Endothelial cell of umbilical vein (primary cell): Measurements from ENCODE around the gene AKAP4. TPM values are rescaled to one million over a fixed set of nuclear protein-coding genes. Genes with fewer than 3 reads are reported as not detected.
A peak's percentile ranks its signal among the peaks of the same experiment; 100 is the strongest.

Source experiments
- BruUV-seq: library from RNA; stranded (reverse); fragments of 400-500 nt; replicated peaks from 2 replicates; lab custom pipeline; 2021; lab: Mats Ljungman, UMichigan
- CTCF ChIA-PET: fragments of 300-600, 350-600 bp; sonication (Branson Sonifier 250); formaldehyde crosslinking; loops from one replicate; lab custom pipeline; 2021; ENCODE audit warnings: antibody characterized with exemption, inconsistent platforms; lab: Charles Lee
- POLR2A ChIA-PET: fragments of 300-600, 350-600 bp; sonication (Branson Sonifier 250); formaldehyde crosslinking; loops from one replicate; lab custom pipeline; 2021; ENCODE audit warnings: antibody characterized with exemption, inconsistent platforms; lab: Charles Lee
- DNase-seq: peaks from one replicate; pipeline ENCODE4 v3.0.0-alpha.2; 2011; ENCODE audit warnings: low read depth, low spot score
- FAIRE-seq: peaks from 2 replicates; lab custom pipeline; 2011; peaks lifted over from hg19 to GRCh38; lab: Jason Lieb, UNC
- H2AFZ ChIP-seq: 2 replicates; pipeline ENCODE4 v1.6.0; 2012; ENCODE audit warnings: low read depth, low read length, control low read depth, inconsistent platforms
- H3K27ac ChIP-seq: 2 replicates; pipeline ENCODE4 v1.5.1; 2011; ENCODE audit warnings: low read depth, mild to moderate bottlenecking, control low read depth, low read length, moderate library complexity; ENCODE audit not compliant: insufficient read depth
- H3K27me3 ChIP-seq, 2 experiments: 2 replicates each; pipeline versions ENCODE4 v1.6.0 to v1.6.1; 2011; ENCODE audit warnings: low read length in 2 of 2, mixed read lengths in 1 of 2; ENCODE audit not compliant: control insufficient read depth in 2 of 2, insufficient read depth in 2 of 2
- H3K36me3 ChIP-seq, 2 experiments: 2 replicates in 1 of 2; 3 replicates in 1 of 2; pipeline ENCODE4 v1.5.1; 2011; ENCODE audit warnings: low read length in 2 of 2, mild to moderate bottlenecking in 1 of 2, moderate library complexity in 1 of 2; ENCODE audit not compliant: control insufficient read depth in 2 of 2, insufficient read depth in 2 of 2; ENCODE audit errors: extremely low read depth in 1 of 2
- H3K4me1 ChIP-seq: 3 replicates; pipeline ENCODE4 v1.5.1; 2011; ENCODE audit warnings: mild to moderate bottlenecking, low read length; ENCODE audit not compliant: control insufficient read depth, insufficient read depth; ENCODE audit errors: extremely low read depth
- H3K4me2 ChIP-seq: 2 replicates; pipeline ENCODE4 v1.6.1; 2011; ENCODE audit warnings: low read length, control low read depth, mixed read lengths; ENCODE audit not compliant: insufficient read depth
- H3K4me3 ChIP-seq, 3 experiments: fragments of 200-600 bp in 1 of 3; sonication (generic), shearing (Covaris generic) in 1 of 3; replicated peaks in 1 of 3; 2 replicates each; pipeline ENCODE4 v1.5.1; 2011 to 2016; ENCODE audit warnings: control low read depth in 3 of 3, low read length in 3 of 3, mild to moderate bottlenecking in 2 of 3, inconsistent platforms in 1 of 3, low read depth in 1 of 3, moderate library complexity in 1 of 3; ENCODE audit not compliant: insufficient read depth in 1 of 3
- H3K79me2 ChIP-seq: 2 replicates; pipeline ENCODE4 v1.6.0; 2012; ENCODE audit warnings: low read length, inconsistent platforms; ENCODE audit not compliant: control insufficient read depth, insufficient read depth
- H3K9ac ChIP-seq: replicated peaks from 2 replicates; pipeline ENCODE3; 2011; ENCODE audit warnings: low read length, control low read depth; ENCODE audit not compliant: insufficient read depth; ENCODE audit errors: extremely low read depth
- H3K9me1 ChIP-seq: replicated peaks from 3 replicates; pipeline ENCODE4 v1.6.0; 2011; ENCODE audit warnings: mild to moderate bottlenecking, low read length; ENCODE audit not compliant: control insufficient read depth, insufficient read depth; ENCODE audit errors: extremely low read depth
- H3K9me3 ChIP-seq: replicated peaks from 2 replicates; pipeline ENCODE4 v1.5.1; 2012; ENCODE audit warnings: low read length, inconsistent platforms; ENCODE audit not compliant: control insufficient read depth, insufficient read depth
- H4K20me1 ChIP-seq: replicated peaks from 2 replicates; pipeline ENCODE3; 2011; ENCODE audit warnings: mild to moderate bottlenecking, low read length; ENCODE audit not compliant: control insufficient read depth, insufficient read depth; ENCODE audit errors: extremely low read depth
- CTCF ChIP-seq, 2 donors: IDR thresholded peaks; 1 replicate in 1 of 2; 2 replicates in 1 of 2; pipeline ENCODE4 v1.5.1; 2011; ENCODE audit warnings: low read length in 2 of 2, mild to moderate bottlenecking in 2 of 2, moderate library complexity in 2 of 2, control low read depth in 1 of 2, inconsistent platforms in 1 of 2, low read depth in 1 of 2; ENCODE audit not compliant: insufficient read depth in 1 of 2; ENCODE audit errors: extremely low read depth in 1 of 2
- EZH2 ChIP-seq: IDR thresholded peaks from 2 replicates; pipeline ENCODE4 v1.6.1; 2012; ENCODE audit warnings: borderline replicate concordance, low read depth, mild to moderate bottlenecking, moderate library complexity, low read length, inconsistent platforms; ENCODE audit not compliant: severe bottlenecking
- FOS ChIP-seq: IDR thresholded peaks from 2 replicates; pipeline ENCODE4 v1.6.1; 2011; ENCODE audit warnings: mild to moderate bottlenecking, low read length, moderate library complexity, borderline replicate concordance; ENCODE audit not compliant: insufficient read depth
- GATA2 ChIP-seq: IDR thresholded peaks from 2 replicates; pipeline ENCODE4 v1.7.0; 2011; ENCODE audit warnings: low read depth, mild to moderate bottlenecking, moderate library complexity, mixed read lengths, low read length; ENCODE audit not compliant: insufficient read length, insufficient read depth
- JUN ChIP-seq: IDR thresholded peaks from 2 replicates; pipeline ENCODE4 v1.6.1; 2011; ENCODE audit warnings: borderline replicate concordance, low read depth; ENCODE audit not compliant: insufficient read length, insufficient read depth
- MYC ChIP-seq: IDR thresholded peaks from one replicate; pipeline ENCODE4 v1.6.1; 2011; ENCODE audit warnings: mild to moderate bottlenecking, low read depth, low read length
- POLR2A ChIP-seq: IDR thresholded peaks from 2 replicates; pipeline ENCODE4 v1.6.1; 2012; ENCODE audit warnings: low read depth, mild to moderate bottlenecking, control low read depth, low read length
- POLR2AphosphoS5 ChIP-seq: IDR thresholded peaks from 2 replicates; pipeline ENCODE4 v1.6.1; 2012; ENCODE audit warnings: low read depth, mild to moderate bottlenecking, control low read depth, low read length, moderate library complexity; ENCODE audit not compliant: insufficient read depth
- dilution Hi-C: fragments of 300-500 bp; cut with MboI; formaldehyde crosslinking; loops from one replicate; pipeline ENCODE4 v1.15.0; 2019; ENCODE audit warnings: low sequenced_read_pairs; ENCODE audit not compliant: extremely low pct_ligation_motif_present
- intact Hi-C: fragments of 100-400 bp; cut with micrococcal nuclease; formaldehyde crosslinking; loops from one replicate; pipeline ENCODE4 v1.10.0; 2022
- polyA plus RNA-seq, 4 experiments: library from polyadenylated mRNA; depleted of rRNA in 3 of 4; stranded (reverse) in 3 of 4; unstranded in 1 of 4; fragments of >200 nt; gene quantifications; 2 replicates each; pipeline versions ENCODE4 v1.2.1 to v1.2.3, GENCODE V29; 2011 to 2012; ENCODE audit warnings: missing spikeins in 1 of 4
- total RNA-seq: library from RNA; stranded (reverse); gene quantifications from 2 replicates; pipeline ENCODE4 v1.2.3, GENCODE V29; 2021
- TF ChIP-seq, protein P1 (sequence below): IDR thresholded peaks from 2 replicates; pipeline ENCODE4 v1.6.1; 2011; ENCODE audit not compliant: insufficient read depth, insufficient read length

AKAP4 gene
- total and polyA plus RNA-seq, 2 donors (not counting 3 experiments of a cell fraction or from before 2014, with no cell fraction given): not detected

- CTCF ChIA-PET: interaction anchor here (1.1 kb wide), 1 partner anchor 21 kb away, joined by 4 read pairs; the partner anchor contains the start of gene CCNB3
- no peak overlapping the region for H3K27ac ChIP-seq
- FAIRE-seq (no peak), DNase-seq (no peak)
- H3K4me2 ChIP-seq: no peak overlapping the region
- no peak overlapping the region for H3K4me3 ChIP-seq
- no peaks in the 10 kb centered on the region for H3K9me1 ChIP-seq
- TF ChIP-seq MYC (no peak), JUN (no peak), POLR2A (no peak), EZH2 (no peak)
- no peaks in the 10 kb centered on the region for H3K9me3 ChIP-seq
- H2AFZ ChIP-seq: no peak overlapping the region
- dilution Hi-C loops: no loop called here
- intact Hi-C loops: loop anchor here (5.0 kb wide), 1 partner anchor 42 kb away; no protein-coding TSS in a partner anchor
- peaks cover 4% of the 10 kb centered on the region for H3K4me1 ChIP-seq
- H4K20me1 ChIP-seq: no peaks in the 10 kb centered on the region
- H3K27me3 ChIP-seq: peaks cover 0 to 1% of the 10 kb centered on the region in 2 experiments
- POLR2A ChIA-PET: no interaction called here
- no peaks in the 10 kb centered on the region for H3K36me3 ChIP-seq
- no TSS peak for BruUV-seq
- no peak overlapping the region for H3K9ac ChIP-seq
- H3K79me2 ChIP-seq: no peaks in the 10 kb centered on the region
Measured at GRCh38 chrX:50183891-50184290, 16.9 kb downstream of the AKAP4 start.

GRCh38 chrX:50180073-50180940 is 20.5 kb downstream of the AKAP4 start:
- H3K4me3 ChIP-seq: no peak overlapping the region
- CTCF ChIA-PET: interaction anchor here (0.6 to 1.3 kb wide), 2 partner anchors 30 to 893 kb away, joined by 3 to 4 read pairs; no protein-coding TSS in a partner anchor
- H3K9me1 ChIP-seq: no peaks in the 10 kb centered on the region
- H3K9me3 ChIP-seq: no peaks in the 10 kb centered on the region
- POLR2A ChIA-PET: no interaction called here
- no TSS peak for BruUV-seq
- intact Hi-C loops: loop anchor here (2.0 to 5.0 kb wide), 2 partner anchors 22 to 38 kb away; no protein-coding TSS in a partner anchor
- H3K36me3 ChIP-seq: no peaks in the 10 kb centered on the region
- H3K27ac ChIP-seq: no peak overlapping the region
- no peak for DNase-seq
- FAIRE-seq: peak; percentile 67
- no peaks in the 10 kb centered on the region for H4K20me1 ChIP-seq
- H3K4me1 ChIP-seq: peaks cover 4% of the 10 kb centered on the region
- no peak overlapping the region for H3K9ac ChIP-seq
- dilution Hi-C loops: no loop called here
- TF ChIP-seq CTCF (IDR thresholded peaks at IDR 0.05; ENCODE audit: extremely low read depth in 1 of 2, insufficient read depth in 1 of 2, low read depth in 1 of 2, low read length in 2 of 2): no peak
- TF ChIP-seq POLR2A: no peak
- no peak for TF ChIP-seq JUN
- TF ChIP-seq GATA2: no peak
- TF ChIP-seq EZH2: no peak
- TF ChIP-seq, protein P1, sequence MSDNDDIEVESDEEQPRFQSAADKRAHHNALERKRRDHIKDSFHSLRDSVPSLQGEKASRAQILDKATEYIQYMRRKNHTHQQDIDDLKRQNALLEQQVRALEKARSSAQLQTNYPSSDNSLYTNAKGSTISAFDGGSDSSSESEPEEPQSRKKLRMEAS: no peak
- no peak for TF ChIP-seq MYC
- no peak for TF ChIP-seq POLR2AphosphoS5
- no peak for TF ChIP-seq FOS
- no peak overlapping the region for H3K4me2 ChIP-seq
- H3K27me3 ChIP-seq: no peaks in the 10 kb centered on the region
- no peak overlapping the region for H2AFZ ChIP-seq
- no peaks in the 10 kb centered on the region for H3K79me2 ChIP-seq
